ENCODE results near the gene C2orf49. TPM values are rescaled to one million over a fixed set of nuclear protein-coding genes. Genes with fewer than 3 reads are reported as not detected.

C2orf49 gene
- total and polyA plus RNA-seq, 2 of the 8 experiments (the other 6 are each of a cell fraction or from before 2014, with no cell fraction given): 5.6 to 19.9 TPM

- Histone ChIP-seq H3K4me1 (replicated peaks in 1 of 4; ENCODE audit: control insufficient read depth in 3 of 4, insufficient read depth in 4 of 4, low read length in 3 of 4) (no peaks in the 10 kb centered on the region), H3K4ac (replicated peaks; ENCODE audit: insufficient read length, low read depth, low read length) (no peak overlapping the region), H3K27me3 (replicated peaks in 1 of 4; ENCODE audit: control insufficient read depth in 3 of 4, extremely low read depth in 1 of 4, insufficient read depth in 3 of 4, low read length in 3 of 4) (no peaks in the 10 kb centered on the region), H4K5ac (ENCODE audit: insufficient read length, low read depth, low read length) (no peak overlapping the region), H3K9me3 (ENCODE audit: insufficient read depth in 2 of 2, low read depth in 1 of 2, low read length in 1 of 2) (no peaks in the 10 kb centered on the region), H3K9ac (replicated peaks in 1 of 4; ENCODE audit: extremely low read depth in 1 of 4, low read depth in 3 of 4, low read length in 3 of 4) (no peak overlapping the region), H2AFZ (ENCODE audit: low read length) (no peak overlapping the region), H3K27ac (ENCODE audit: low read depth, low read length) (no peak overlapping the region), H3K23me2 (ENCODE audit: low read depth, low read length) (no peaks in the 10 kb centered on the region; the same call in 1 of the 2 replicates), H2BK5ac (ENCODE audit: low read depth, low read length) (no peak overlapping the region), H3K4me3 (ENCODE audit: extremely low read depth in 1 of 4, insufficient read depth in 2 of 4, low read depth in 3 of 4, low read length in 4 of 4) (no peak overlapping the region), H4K91ac (replicated peaks; ENCODE audit: insufficient read length, low read length) (no peak overlapping the region), H2BK12ac (ENCODE audit: low read depth, low read length) (no peak overlapping the region), H3K18ac (ENCODE audit: extremely low read depth, low read length) (no peak overlapping the region), H3K36me3 (ENCODE audit: control insufficient read depth in 2 of 4, insufficient read depth in 4 of 4, low read length in 3 of 4) (peaks cover 0 to 6% (median 1%) of the 10 kb centered on the region in 4 experiments; a peak in 5 of 8 replicates), H2BK15ac (ENCODE audit: low read length) (no peak overlapping the region), H3K23ac (ENCODE audit: insufficient read length) (no peak overlapping the region), H3K14ac (ENCODE audit: insufficient read length) (no peak overlapping the region), H4K8ac (ENCODE audit: extremely low read depth, insufficient read depth, low read length) (no peak overlapping the region), H3K56ac (replicated peaks; ENCODE audit: insufficient read length, low read depth, low read length) (no peak overlapping the region), H3K79me1 (ENCODE audit: low read depth, low read length) (no peaks in the 10 kb centered on the region), H2BK120ac (replicated peaks; ENCODE audit: low read depth, low read length) (no peak overlapping the region), H2BK20ac (ENCODE audit: low read length) (no peak overlapping the region), H3K79me2 (ENCODE audit: control insufficient read depth in 1 of 2, insufficient read depth in 2 of 2, low read length in 2 of 2) (no peaks in the 10 kb centered on the region), H2AK5ac (ENCODE audit: low read depth, low read length) (no peak overlapping the region), H4K20me1 (replicated peaks in 1 of 2; ENCODE audit: control insufficient read depth in 1 of 2, insufficient read depth in 2 of 2, low read length in 2 of 2) (peaks cover 0 to 2% of the 10 kb centered on the region in 2 experiments), H3K4me2 (ENCODE audit: insufficient read depth in 1 of 2, low read depth in 2 of 2, low read length in 2 of 2) (no peak overlapping the region)
- WGBS, 2 experiments (ENCODE audit: extremely low coverage in 1 of 2, insufficient coverage in 1 of 2, insufficient read length in 1 of 2, insufficient replicate concordance in 2 of 2, low coverage in 1 of 2, low lambda C conversion rate in 2 of 2, missing lambda C conversion rate in 1 of 2): 93% methylated on average over 7 of the region's 7 CpGs; no CpG with 5 or more reads in 1 of the 2 experiments
- no peak for TF ChIP-seq ZNF274 (IDR thresholded peaks at IDR 0.05; ENCODE audit: borderline replicate concordance, extremely low read depth, low read length)
- no peak for TF ChIP-seq YY1 (IDR thresholded peaks at IDR 0.05; ENCODE audit: low read depth, low read length)
- TF ChIP-seq KDM1A (IDR thresholded peaks at IDR 0.05; ENCODE audit: borderline replicate concordance, low read length): no peak
- no peak for TF ChIP-seq TEAD4 (IDR thresholded peaks at IDR 0.05; ENCODE audit: low read depth, low read length)
- no peak for TF ChIP-seq PHF8 (conservative IDR thresholded peaks at IDR 0.05; ENCODE audit: low read depth, low read length)
- TF ChIP-seq BACH1 (IDR thresholded peaks at IDR 0.05; ENCODE audit: low read length): no peak
- TF ChIP-seq TBP (IDR thresholded peaks at IDR 0.05; ENCODE audit: low read depth, low read length): no peak
- TF ChIP-seq CHD1 (IDR thresholded peaks at IDR 0.05; ENCODE audit: low read depth, low read length): no peak
- TF ChIP-seq RXRA (IDR thresholded peaks at IDR 0.05; ENCODE audit: insufficient read depth, low read depth, low read length): no peak
- TF ChIP-seq TAF1 (IDR thresholded peaks at IDR 0.05; ENCODE audit: low read depth, low read length): no peak
- no peak for TF ChIP-seq NRF1 (IDR thresholded peaks at IDR 0.05; ENCODE audit: low read depth, low read length)
- no peak for TF ChIP-seq SP1 (IDR thresholded peaks at IDR 0.05; ENCODE audit: low read depth, low read length)
- no peak for TF ChIP-seq JUN (IDR thresholded peaks at IDR 0.05; ENCODE audit: low read depth, low read length)
- TF ChIP-seq CBX5 (IDR thresholded peaks at IDR 0.05; ENCODE audit: low read depth, low read length): no peak
- POLR2A ChIA-PET (ENCODE audit: partially characterized antibody): interaction anchor here (1.0 to 1.2 kb wide), 3 partner anchors 10 to 50 kb away, joined by 3 to 5 read pairs (median 4); partner anchors contain the start of gene C2orf49
- CTCF ChIA-PET (ENCODE audit: partially characterized antibody): interaction anchor here (0.6 to 2.3 kb wide), 22 partner anchors 9 to 225 kb away, joined by 3 to 17 read pairs (median 4); no protein-coding TSS in a partner anchor
- FAIRE-seq: no peak
- no peak for DNase-seq (ENCODE audit: low read depth in 1 of 2, low spot score in 2 of 2)
Measured at GRCh38 chr2:105288133-105288532, 49.2 kb upstream of the C2orf49 start.

Data from H1 (cell line).